H1 (cell line): ENCODE results near the gene PBLD. TPM values are rescaled to one million over a fixed set of nuclear protein-coding genes. Genes with fewer than 3 reads are reported as not detected.

Experiments used
- ASH2L ChIP-seq: fragments of 200-600, 300-600 bp; sonication (generic); IDR thresholded peaks from one replicate; pipeline ENCODE4 v1.7.1; 2017; ENCODE audit warnings: low read length
- EZH2 ChIP-seq: fragments of 200-600 bp; sonication (generic); IDR thresholded peaks from 2 replicates; pipeline ENCODE4 v1.7.1; 2012; ENCODE audit warnings: low read depth, mild to moderate bottlenecking, moderate library complexity, low read length, inconsistent platforms; ENCODE audit not compliant: severe bottlenecking
- FOSL1 ChIP-seq: IDR thresholded peaks from 2 replicates; pipeline ENCODE4 v1.6.1; 2011; ENCODE audit warnings: mild to moderate bottlenecking, low read depth, low read length, moderate library complexity; ENCODE audit not compliant: insufficient read depth
- HDAC2 ChIP-seq, 2 experiments: fragments of 300-600 bp in 1 of 2; sonication (generic) in 1 of 2; IDR thresholded peaks; 2 replicates each; pipeline ENCODE4 v1.6.1; 2011 to 2012; ENCODE audit warnings: low read depth in 2 of 2, low read length in 2 of 2, mild to moderate bottlenecking in 2 of 2, moderate library complexity in 2 of 2, borderline replicate concordance in 1 of 2, inconsistent platforms in 1 of 2
- RAD21 ChIP-seq, 2 experiments: IDR thresholded peaks in 1 of 2; conservative IDR thresholded peaks in 1 of 2; 2 replicates each; pipeline ENCODE4 v1.6.1; 2011; ENCODE audit warnings: low read depth in 2 of 2, low read length in 2 of 2, improper control_type of control experiment in 1 of 2, inconsistent platforms in 1 of 2, mild to moderate bottlenecking in 1 of 2, moderate library complexity in 1 of 2
- SIX5 ChIP-seq: IDR thresholded peaks from 2 replicates; pipeline ENCODE4 v1.6.1; 2011; ENCODE audit warnings: mild to moderate bottlenecking, low read depth, low read length
- YY1 ChIP-seq: IDR thresholded peaks from 2 replicates; pipeline ENCODE4 v1.6.1; 2011; ENCODE audit warnings: low read depth, mild to moderate bottlenecking, low read length
- polyA plus RNA-seq, 7 experiments: library from polyadenylated mRNA; depleted of rRNA in 3 of 7; stranded (reverse) in 5 of 7; unstranded in 2 of 7; fragments of >200 nt in 5 of 7; fragments of 200-250 nt in 2 of 7; gene quantifications; 1 replicate in 5 of 7; 2 replicates in 1 of 7; 4 replicates in 1 of 7; pipeline versions ENCODE4 v1.2.1 to v1.2.3, GENCODE V29; 2011 to 2013; ENCODE audit warnings: missing spikeins in 2 of 7, mixed read lengths in 2 of 7
- total RNA-seq: library from RNA; stranded (reverse); fragmentation: NEBNext Ultra II Directional; extraction: Animal tissue kit (Norgen Biotek cat#: 25700); gene quantifications from 2 replicates; pipeline ENCODE4 v1.2.1, GENCODE V29; 2021
- TF ChIP-seq, protein P1 (sequence below): IDR thresholded peaks from 2 replicates; pipeline ENCODE4 v1.6.1; 2012; ENCODE audit warnings: inconsistent platforms
- TF ChIP-seq, protein P2 (sequence below): fragments of 300-600 bp; sonication (generic); IDR thresholded peaks from 2 replicates; pipeline ENCODE4 v1.7.1; 2012; ENCODE audit warnings: low read length, moderate library complexity, mild to moderate bottlenecking, inconsistent platforms; ENCODE audit not compliant: insufficient replicate concordance

PBLD gene
- total and polyA plus RNA-seq, 2 of the 8 experiments (the other 6 are each of a cell fraction or from before 2014, with no cell fraction given) = 0.56 to 2.0 TPM

DNA sequence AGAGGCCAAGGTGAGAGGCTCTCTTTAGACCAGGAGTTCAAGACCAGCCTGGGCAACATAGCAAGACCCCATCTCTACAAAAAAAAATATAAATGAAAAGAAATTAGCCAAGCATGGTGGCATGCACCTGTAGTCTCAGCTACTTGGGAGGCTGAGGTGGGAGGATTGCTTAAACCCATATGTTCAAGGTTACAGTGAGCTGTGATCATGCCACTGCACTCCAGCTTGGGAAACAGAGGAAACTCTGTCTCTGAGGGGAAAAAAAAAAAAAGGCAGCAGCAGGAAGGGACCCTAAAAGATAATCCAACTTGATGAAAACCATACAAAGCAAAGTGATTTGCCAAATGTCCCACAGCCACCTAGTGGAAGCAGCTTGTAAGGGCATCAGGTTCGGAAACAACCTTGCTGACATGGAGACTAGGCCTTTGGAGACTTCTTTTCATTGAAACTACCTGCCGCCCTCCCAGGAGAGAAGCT lies 15.6 kb upstream of the PBLD start (continued):
- 0 out of 2 replicates have a peak, but pooled peaks have one; percentile 9 for TF ChIP-seq YY1
- TF ChIP-seq, protein P1, sequence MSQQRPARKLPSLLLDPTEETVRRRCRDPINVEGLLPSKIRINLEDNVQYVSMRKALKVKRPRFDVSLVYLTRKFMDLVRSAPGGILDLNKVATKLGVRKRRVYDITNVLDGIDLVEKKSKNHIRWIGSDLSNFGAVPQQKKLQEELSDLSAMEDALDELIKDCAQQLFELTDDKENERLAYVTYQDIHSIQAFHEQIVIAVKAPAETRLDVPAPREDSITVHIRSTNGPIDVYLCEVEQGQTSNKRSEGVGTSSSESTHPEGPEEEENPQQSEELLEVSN = no peak
- no peak for TF ChIP-seq FOSL1
- TF ChIP-seq RAD21 (IDR thresholded peaks at IDR 0.05 in 1 of 2, conservative IDR thresholded peaks at IDR 0.05 in 1 of 2; ENCODE audit: low read depth in 2 of 2, low read length in 2 of 2) = peak; percentile 57 to 74
- TF ChIP-seq SIX5 = no peak
- no peak for TF ChIP-seq EZH2
- no peak for TF ChIP-seq ASH2L
- no peak for TF ChIP-seq HDAC2 (IDR thresholded peaks at IDR 0.05; ENCODE audit: borderline replicate concordance in 1 of 2, low read depth in 2 of 2, low read length in 2 of 2)
- TF ChIP-seq, protein P2, sequence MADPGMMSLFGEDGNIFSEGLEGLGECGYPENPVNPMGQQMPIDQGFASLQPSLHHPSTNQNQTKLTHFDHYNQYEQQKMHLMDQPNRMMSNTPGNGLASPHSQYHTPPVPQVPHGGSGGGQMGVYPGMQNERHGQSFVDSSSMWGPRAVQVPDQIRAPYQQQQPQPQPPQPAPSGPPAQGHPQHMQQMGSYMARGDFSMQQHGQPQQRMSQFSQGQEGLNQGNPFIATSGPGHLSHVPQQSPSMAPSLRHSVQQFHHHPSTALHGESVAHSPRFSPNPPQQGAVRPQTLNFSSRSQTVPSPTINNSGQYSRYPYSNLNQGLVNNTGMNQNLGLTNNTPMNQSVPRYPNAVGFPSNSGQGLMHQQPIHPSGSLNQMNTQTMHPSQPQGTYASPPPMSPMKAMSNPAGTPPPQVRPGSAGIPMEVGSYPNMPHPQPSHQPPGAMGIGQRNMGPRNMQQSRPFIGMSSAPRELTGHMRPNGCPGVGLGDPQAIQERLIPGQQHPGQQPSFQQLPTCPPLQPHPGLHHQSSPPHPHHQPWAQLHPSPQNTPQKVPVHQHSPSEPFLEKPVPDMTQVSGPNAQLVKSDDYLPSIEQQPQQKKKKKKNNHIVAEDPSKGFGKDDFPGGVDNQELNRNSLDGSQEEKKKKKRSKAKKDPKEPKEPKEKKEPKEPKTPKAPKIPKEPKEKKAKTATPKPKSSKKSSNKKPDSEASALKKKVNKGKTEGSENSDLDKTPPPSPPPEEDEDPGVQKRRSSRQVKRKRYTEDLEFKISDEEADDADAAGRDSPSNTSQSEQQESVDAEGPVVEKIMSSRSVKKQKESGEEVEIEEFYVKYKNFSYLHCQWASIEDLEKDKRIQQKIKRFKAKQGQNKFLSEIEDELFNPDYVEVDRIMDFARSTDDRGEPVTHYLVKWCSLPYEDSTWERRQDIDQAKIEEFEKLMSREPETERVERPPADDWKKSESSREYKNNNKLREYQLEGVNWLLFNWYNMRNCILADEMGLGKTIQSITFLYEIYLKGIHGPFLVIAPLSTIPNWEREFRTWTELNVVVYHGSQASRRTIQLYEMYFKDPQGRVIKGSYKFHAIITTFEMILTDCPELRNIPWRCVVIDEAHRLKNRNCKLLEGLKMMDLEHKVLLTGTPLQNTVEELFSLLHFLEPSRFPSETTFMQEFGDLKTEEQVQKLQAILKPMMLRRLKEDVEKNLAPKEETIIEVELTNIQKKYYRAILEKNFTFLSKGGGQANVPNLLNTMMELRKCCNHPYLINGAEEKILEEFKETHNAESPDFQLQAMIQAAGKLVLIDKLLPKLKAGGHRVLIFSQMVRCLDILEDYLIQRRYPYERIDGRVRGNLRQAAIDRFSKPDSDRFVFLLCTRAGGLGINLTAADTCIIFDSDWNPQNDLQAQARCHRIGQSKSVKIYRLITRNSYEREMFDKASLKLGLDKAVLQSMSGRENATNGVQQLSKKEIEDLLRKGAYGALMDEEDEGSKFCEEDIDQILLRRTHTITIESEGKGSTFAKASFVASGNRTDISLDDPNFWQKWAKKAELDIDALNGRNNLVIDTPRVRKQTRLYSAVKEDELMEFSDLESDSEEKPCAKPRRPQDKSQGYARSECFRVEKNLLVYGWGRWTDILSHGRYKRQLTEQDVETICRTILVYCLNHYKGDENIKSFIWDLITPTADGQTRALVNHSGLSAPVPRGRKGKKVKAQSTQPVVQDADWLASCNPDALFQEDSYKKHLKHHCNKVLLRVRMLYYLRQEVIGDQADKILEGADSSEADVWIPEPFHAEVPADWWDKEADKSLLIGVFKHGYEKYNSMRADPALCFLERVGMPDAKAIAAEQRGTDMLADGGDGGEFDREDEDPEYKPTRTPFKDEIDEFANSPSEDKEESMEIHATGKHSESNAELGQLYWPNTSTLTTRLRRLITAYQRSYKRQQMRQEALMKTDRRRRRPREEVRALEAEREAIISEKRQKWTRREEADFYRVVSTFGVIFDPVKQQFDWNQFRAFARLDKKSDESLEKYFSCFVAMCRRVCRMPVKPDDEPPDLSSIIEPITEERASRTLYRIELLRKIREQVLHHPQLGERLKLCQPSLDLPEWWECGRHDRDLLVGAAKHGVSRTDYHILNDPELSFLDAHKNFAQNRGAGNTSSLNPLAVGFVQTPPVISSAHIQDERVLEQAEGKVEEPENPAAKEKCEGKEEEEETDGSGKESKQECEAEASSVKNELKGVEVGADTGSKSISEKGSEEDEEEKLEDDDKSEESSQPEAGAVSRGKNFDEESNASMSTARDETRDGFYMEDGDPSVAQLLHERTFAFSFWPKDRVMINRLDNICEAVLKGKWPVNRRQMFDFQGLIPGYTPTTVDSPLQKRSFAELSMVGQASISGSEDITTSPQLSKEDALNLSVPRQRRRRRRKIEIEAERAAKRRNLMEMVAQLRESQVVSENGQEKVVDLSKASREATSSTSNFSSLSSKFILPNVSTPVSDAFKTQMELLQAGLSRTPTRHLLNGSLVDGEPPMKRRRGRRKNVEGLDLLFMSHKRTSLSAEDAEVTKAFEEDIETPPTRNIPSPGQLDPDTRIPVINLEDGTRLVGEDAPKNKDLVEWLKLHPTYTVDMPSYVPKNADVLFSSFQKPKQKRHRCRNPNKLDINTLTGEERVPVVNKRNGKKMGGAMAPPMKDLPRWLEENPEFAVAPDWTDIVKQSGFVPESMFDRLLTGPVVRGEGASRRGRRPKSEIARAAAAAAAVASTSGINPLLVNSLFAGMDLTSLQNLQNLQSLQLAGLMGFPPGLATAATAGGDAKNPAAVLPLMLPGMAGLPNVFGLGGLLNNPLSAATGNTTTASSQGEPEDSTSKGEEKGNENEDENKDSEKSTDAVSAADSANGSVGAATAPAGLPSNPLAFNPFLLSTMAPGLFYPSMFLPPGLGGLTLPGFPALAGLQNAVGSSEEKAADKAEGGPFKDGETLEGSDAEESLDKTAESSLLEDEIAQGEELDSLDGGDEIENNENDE = no peak
